Mucosa of stomach (tissue), 1 donor: ENCODE data around the gene CCDC43.
"Not testable (repeated sequence)": the region's sequence is repeated elsewhere in the genome, so short reads cannot be mapped to it uniquely, and the experiment has no call there.

ENCODE experiments used
- H3K27me3 ChIP-seq: one replicate; pipeline ENCODE4 v1.7.0; 2013; ENCODE audit warnings: mild to moderate bottlenecking, low read length; ENCODE audit not compliant: control insufficient read depth, insufficient read depth
- H3K36me3 ChIP-seq: one replicate; pipeline ENCODE4 v1.7.0; 2013; ENCODE audit warnings: low read length; ENCODE audit not compliant: control insufficient read depth, insufficient read depth
- H3K4me1 ChIP-seq: one replicate; pipeline ENCODE4 v1.7.0; 2013; ENCODE audit warnings: mild to moderate bottlenecking, low read length; ENCODE audit not compliant: control insufficient read depth, insufficient read depth
- H3K4me3 ChIP-seq: one replicate; pipeline ENCODE4 v1.7.0; 2013; ENCODE audit warnings: low read length
- H3K9ac ChIP-seq: one replicate; pipeline ENCODE4 v1.7.0; 2013; ENCODE audit warnings: mild to moderate bottlenecking, low read length, moderate library complexity
- H3K9me3 ChIP-seq: one replicate; pipeline ENCODE4 v1.7.0; 2013; ENCODE audit warnings: mild to moderate bottlenecking, low read length, moderate library complexity; ENCODE audit not compliant: control insufficient read depth
- donor health status: Pancreatic carcinoma.

Gene CCDC43

GRCh38 chr17:44689477-44690217, at the start of gene CCDC43:
CCDC43 (minus strand) TSS chr17:44689776; CDS start chr17:44689753, 23 bp downstream.
- Histone ChIP-seq H3K4me1 (no peaks in the 10 kb centered on the region), H3K4me3 (peak within 1 kb of the TSS; percentile 97), H3K27me3 (no peaks in the 10 kb centered on the region), H3K9me3 (no peaks in the 10 kb centered on the region), H3K36me3 (no peaks in the 10 kb centered on the region), H3K9ac (peak within 1 kb of the TSS; percentile 87)

- H3K4me3 ChIP-seq = no peak overlapping the region
- H3K9ac ChIP-seq = no peak overlapping the region
- no peaks in the 10 kb centered on the region for H3K4me1 ChIP-seq
- no peaks in the 10 kb centered on the region for H3K36me3 ChIP-seq
- no peaks in the 10 kb centered on the region for H3K9me3 ChIP-seq
- H3K27me3 ChIP-seq = no peaks in the 10 kb centered on the region
These were observed 48.8 kb upstream of the CCDC43 start for GRCh38 chr17:44738214-44738906.

GRCh38 chr17:44736551-44737240, 47.1 kb upstream of the CCDC43 start:
- no peak overlapping the region for H3K9ac ChIP-seq
- H3K4me1 ChIP-seq = no peaks in the 10 kb centered on the region
- no peaks in the 10 kb centered on the region for H3K9me3 ChIP-seq
- H3K36me3 ChIP-seq = no peaks in the 10 kb centered on the region
- no peak overlapping the region for H3K4me3 ChIP-seq
- H3K27me3 ChIP-seq = no peaks in the 10 kb centered on the region

GRCh38 chr17:44734272-44734671, 44.7 kb upstream of the CCDC43 start:
- no peak overlapping the region for H3K4me3 ChIP-seq
- no peaks in the 10 kb centered on the region for H3K9me3 ChIP-seq
- H3K4me1 ChIP-seq = no peaks in the 10 kb centered on the region
- H3K36me3 ChIP-seq = no peaks in the 10 kb centered on the region
- H3K27me3 ChIP-seq = no peaks in the 10 kb centered on the region
- H3K9ac ChIP-seq = no peak overlapping the region

- Histone ChIP-seq H3K9me3 (no peaks in the 10 kb centered on the region), H3K36me3 (no peaks in the 10 kb centered on the region), H3K4me3 (no peak overlapping the region), H3K4me1 (no peaks in the 10 kb centered on the region), H3K27me3 (no peaks in the 10 kb centered on the region), H3K9ac (no peak overlapping the region)
These were observed 44.2 kb upstream of the CCDC43 start for GRCh38 chr17:44733753-44734152.

GRCh38 chr17:44726121-44726520, 36.5 kb upstream of the CCDC43 start:
- not testable (repeated sequence) for H3K4me3 ChIP-seq, H3K9me3 ChIP-seq, H3K27me3 ChIP-seq, H3K36me3 ChIP-seq, H3K4me1 ChIP-seq, H3K9ac ChIP-seq

GRCh38 chr17:44722254-44722653, 32.7 kb upstream of the CCDC43 start:
- Histone ChIP-seq H3K27me3 (no peaks in the 10 kb centered on the region), H3K9me3 (no peaks in the 10 kb centered on the region), H3K4me3 (no peak overlapping the region), H3K9ac (no peak overlapping the region), H3K36me3 (no peaks in the 10 kb centered on the region), H3K4me1 (no peaks in the 10 kb centered on the region)

- H3K36me3 ChIP-seq = no peaks in the 10 kb centered on the region
- no peak overlapping the region for H3K4me3 ChIP-seq
- no peaks in the 10 kb centered on the region for H3K4me1 ChIP-seq
- no peaks in the 10 kb centered on the region for H3K27me3 ChIP-seq
- no peaks in the 10 kb centered on the region for H3K9me3 ChIP-seq
- H3K9ac ChIP-seq = no peak overlapping the region
These were observed 29.9 kb upstream of the CCDC43 start for GRCh38 chr17:44719444-44719843.

GRCh38 chr17:44708401-44709263, 19.1 kb upstream of the CCDC43 start, which contains the start of gene DBF4B:
DBF4B (plus strand) TSS chr17:44708665; CDS start chr17:44708821, 156 bp downstream.
- H3K4me3 ChIP-seq = peak within 1 kb of the TSS; percentile 85
- no peaks in the 10 kb centered on the region for H3K36me3 ChIP-seq
- H3K4me1 ChIP-seq = peaks cover 12% of the 10 kb centered on the region
- peak within 1 kb of the TSS; percentile 73 for H3K9ac ChIP-seq
- no peaks in the 10 kb centered on the region for H3K9me3 ChIP-seq
- H3K27me3 ChIP-seq = no peaks in the 10 kb centered on the region

GRCh38 chr17:44707755-44708400, 18.3 kb upstream of the CCDC43 start:
- no peaks in the 10 kb centered on the region for H3K9me3 ChIP-seq
- H3K9ac ChIP-seq = peak overlapping the region; percentile 73
- peak overlapping the region; percentile 85 for H3K4me3 ChIP-seq
- peaks cover 12% of the 10 kb centered on the region for H3K4me1 ChIP-seq
- no peaks in the 10 kb centered on the region for H3K36me3 ChIP-seq
- no peaks in the 10 kb centered on the region for H3K27me3 ChIP-seq

GRCh38 chr17:44700288-44700687, 10.7 kb upstream of the CCDC43 start:
- not testable (repeated sequence) for H3K9me3 ChIP-seq, H3K4me1 ChIP-seq, H3K27me3 ChIP-seq, H3K9ac ChIP-seq, H3K4me3 ChIP-seq, H3K36me3 ChIP-seq
